H1 (cell line): ENCODE results near the gene APP. TPM values are rescaled to one million over a fixed set of nuclear protein-coding genes. Genes with fewer than 3 reads are reported as not detected.

ENCODE experiments used
- CTCF ChIA-PET: fragments of 300-600 bp; sonication (Branson Sonifier 250); formaldehyde crosslinking; loops from one replicate; lab custom pipeline; 2021; ENCODE audit not compliant: partially characterized antibody; lab: Charles Lee
- POLR2A ChIA-PET: fragments of 300-600 bp; sonication (Branson Sonifier 250); formaldehyde crosslinking; loops from one replicate; lab custom pipeline; 2021; ENCODE audit warnings: inconsistent platforms; ENCODE audit not compliant: partially characterized antibody; lab: Charles Lee
- DNase-seq, 2 experiments: peaks; one replicate each; pipeline versions ENCODE4 v3.0.0 to v3.0.0-alpha.2; 2010 to 2022; ENCODE audit warnings: low spot score in 2 of 2, low read depth in 1 of 2, mixed read lengths in 1 of 2
- FAIRE-seq: peaks from 2 replicates; lab custom pipeline; 2011; peaks lifted over from hg19 to GRCh38; lab: Jason Lieb, UNC
- H2AFZ ChIP-seq: 2 replicates; pipeline ENCODE4 v1.8.1; 2012; ENCODE audit warnings: low read length, inconsistent platforms
- H2AK5ac ChIP-seq: 2 replicates; pipeline ENCODE4 v1.6.1; 2013; ENCODE audit warnings: low read depth, low read length
- H2BK120ac ChIP-seq: replicated peaks from 2 replicates; pipeline ENCODE3; 2013; ENCODE audit warnings: low read depth, low read length, inconsistent platforms
- H2BK12ac ChIP-seq: 2 replicates; pipeline ENCODE4 v1.6.1; 2013; ENCODE audit warnings: low read depth, low read length
- H2BK15ac ChIP-seq: 2 replicates; pipeline ENCODE4 v1.6.1; 2013; ENCODE audit warnings: low read length
- H2BK20ac ChIP-seq: 2 replicates; pipeline ENCODE4 v1.6.1; 2013; ENCODE audit warnings: low read length
- H2BK5ac ChIP-seq: 2 replicates; pipeline ENCODE4 v1.6.1; 2013; ENCODE audit warnings: low read depth, low read length
- H3K14ac ChIP-seq: 2 replicates; pipeline ENCODE4 v1.6.1; 2013; ENCODE audit warnings: inconsistent platforms; ENCODE audit not compliant: insufficient read length
- H3K18ac ChIP-seq: 2 replicates; pipeline ENCODE4 v1.6.1; 2013; ENCODE audit warnings: low read length; ENCODE audit errors: extremely low read depth
- H3K23ac ChIP-seq: 2 replicates; pipeline ENCODE4 v1.6.1; 2013; ENCODE audit warnings: inconsistent platforms; ENCODE audit not compliant: insufficient read length
- H3K23me2 ChIP-seq: 2 replicates; pipeline ENCODE4 v1.6.1; 2013; ENCODE audit warnings: low read depth, low read length
- H3K27ac ChIP-seq: 2 replicates; pipeline ENCODE4 v1.6.1; 2011; ENCODE audit warnings: low read depth, low read length, inconsistent platforms
- H3K27me3 ChIP-seq, 4 experiments: replicated peaks in 1 of 4; 1 replicate in 1 of 4; 2 replicates in 3 of 4; pipeline versions ENCODE4 v1.6.1 to v1.8.1; 2011 to 2013; ENCODE audit warnings: low read length in 3 of 4, mild to moderate bottlenecking in 3 of 4, inconsistent platforms in 2 of 4, mixed read lengths in 2 of 4, moderate library complexity in 1 of 4; ENCODE audit not compliant: control insufficient read depth in 3 of 4, insufficient read depth in 3 of 4; ENCODE audit errors: extremely low read depth in 1 of 4
- H3K36me3 ChIP-seq, 4 experiments: 2 replicates each; pipeline versions ENCODE4 v1.6.1 to v1.8.1; 2011 to 2013; ENCODE audit warnings: mild to moderate bottlenecking in 4 of 4, low read length in 3 of 4, moderate library complexity in 2 of 4, control low read depth in 1 of 4, inconsistent platforms in 1 of 4; ENCODE audit not compliant: insufficient read depth in 4 of 4, control insufficient read depth in 2 of 4
- H3K4ac ChIP-seq: replicated peaks from 2 replicates; pipeline ENCODE3; 2013; ENCODE audit warnings: low read length, low read depth, mixed read lengths, inconsistent platforms; ENCODE audit not compliant: insufficient read length
- H3K4me1 ChIP-seq, 4 experiments: replicated peaks in 1 of 4; 1 replicate in 1 of 4; 2 replicates in 3 of 4; pipeline versions ENCODE4 v1.6.1 to v1.8.1; 2011 to 2013; ENCODE audit warnings: low read length in 3 of 4, inconsistent platforms in 2 of 4, mixed read lengths in 1 of 4; ENCODE audit not compliant: insufficient read depth in 4 of 4, control insufficient read depth in 3 of 4
- H3K4me2 ChIP-seq, 2 experiments: 2 replicates each; pipeline versions ENCODE4 v1.6.1 to v1.8.1; 2011 to 2013; ENCODE audit warnings: low read depth in 2 of 2, low read length in 2 of 2, control low read depth in 1 of 2, inconsistent platforms in 1 of 2, mild to moderate bottlenecking in 1 of 2; ENCODE audit not compliant: insufficient read depth in 1 of 2
- H3K4me3 ChIP-seq, 4 experiments: fragments of 200-600, 300-600 bp in 1 of 4; sonication (generic), shearing (Covaris generic), sonication (Bioruptor Twin) in 1 of 4; 2 replicates each; pipeline versions ENCODE4 v1.5.1 to v1.8.1; 2011 to 2016; ENCODE audit warnings: low read length in 4 of 4, low read depth in 3 of 4, control low read depth in 2 of 4, inconsistent platforms in 2 of 4, mild to moderate bottlenecking in 2 of 4, mixed read lengths in 1 of 4, moderate library complexity in 1 of 4; ENCODE audit not compliant: insufficient read depth in 2 of 4; ENCODE audit errors: extremely low read depth in 1 of 4
- H3K56ac ChIP-seq: replicated peaks from 2 replicates; pipeline ENCODE3; 2013; ENCODE audit warnings: low read depth, mild to moderate bottlenecking, mixed read lengths, low read length, inconsistent platforms; ENCODE audit not compliant: insufficient read length
- H3K79me1 ChIP-seq: 2 replicates; pipeline ENCODE4 v1.6.1; 2013; ENCODE audit warnings: low read depth, low read length, control low read depth
- H3K79me2 ChIP-seq, 2 experiments: 2 replicates each; pipeline versions ENCODE4 v1.6.1 to v1.8.1; 2012 to 2013; ENCODE audit warnings: low read length in 2 of 2, mild to moderate bottlenecking in 2 of 2, inconsistent platforms in 1 of 2; ENCODE audit not compliant: insufficient read depth in 2 of 2, control insufficient read depth in 1 of 2
- H3K9ac ChIP-seq, 4 experiments: replicated peaks in 1 of 4; 1 replicate in 1 of 4; 2 replicates in 3 of 4; pipeline versions ENCODE4 v1.6.1 to v1.8.1; 2011 to 2013; ENCODE audit warnings: low read depth in 3 of 4, low read length in 3 of 4, control low read depth in 2 of 4, mild to moderate bottlenecking in 2 of 4, moderate library complexity in 2 of 4, inconsistent platforms in 1 of 4; ENCODE audit errors: extremely low read depth in 1 of 4
- H3K9me3 ChIP-seq, 2 experiments: 2 replicates each; pipeline versions ENCODE4 v1.6.1 to v1.8.1; 2012 to 2013; ENCODE audit warnings: mild to moderate bottlenecking in 2 of 2, moderate library complexity in 2 of 2, control low read depth in 1 of 2, inconsistent platforms in 1 of 2, low read depth in 1 of 2, low read length in 1 of 2, mixed read lengths in 1 of 2; ENCODE audit not compliant: insufficient read depth in 2 of 2
- H4K20me1 ChIP-seq, 2 experiments: replicated peaks in 1 of 2; 2 replicates each; pipeline versions ENCODE3 to v1.8.1; 2011 to 2013; ENCODE audit warnings: inconsistent platforms in 2 of 2, low read length in 2 of 2, mild to moderate bottlenecking in 1 of 2; ENCODE audit not compliant: insufficient read depth in 2 of 2, control insufficient read depth in 1 of 2
- H4K5ac ChIP-seq: 2 replicates; pipeline ENCODE4 v1.6.1; 2013; ENCODE audit warnings: low read length, low read depth, mixed read lengths, inconsistent platforms; ENCODE audit not compliant: insufficient read length
- H4K8ac ChIP-seq: 2 replicates; pipeline ENCODE4 v1.8.0; 2013; ENCODE audit warnings: mild to moderate bottlenecking, moderate library complexity, low read length, inconsistent platforms; ENCODE audit not compliant: insufficient read depth; ENCODE audit errors: extremely low read depth
- H4K91ac ChIP-seq: replicated peaks from 2 replicates; pipeline ENCODE3; 2013; ENCODE audit warnings: low read length, mixed read lengths, inconsistent platforms; ENCODE audit not compliant: insufficient read length
- CHD1 ChIP-seq: IDR thresholded peaks from 2 replicates; pipeline ENCODE4 v1.6.1; 2012; ENCODE audit warnings: low read depth, low read length, improper control_type of control experiment
- RAD21 ChIP-seq, 2 experiments: IDR thresholded peaks in 1 of 2; conservative IDR thresholded peaks in 1 of 2; 2 replicates each; pipeline ENCODE4 v1.6.1; 2011; ENCODE audit warnings: low read depth in 2 of 2, low read length in 2 of 2, improper control_type of control experiment in 1 of 2, inconsistent platforms in 1 of 2, mild to moderate bottlenecking in 1 of 2, moderate library complexity in 1 of 2
- whole genome bisulfite sequencing, 2 experiments: shearing (Covaris generic) in 1 of 2; methylation state at CpG; one replicate each; pipeline versions ENCODE4 v1.1.6 to v1.1.7; 2013 to 2015; ENCODE audit warnings: low lambda C conversion rate in 2 of 2, mixed read lengths in 2 of 2, inconsistent platforms in 1 of 2, low coverage in 1 of 2, missing lambda C conversion rate in 1 of 2; ENCODE audit not compliant: insufficient replicate concordance in 2 of 2, insufficient coverage in 1 of 2, insufficient read length in 1 of 2; ENCODE audit errors: extremely low coverage in 1 of 2, missing lambda C conversion rate in 1 of 2; 5-methylcytosine and 5-hydroxymethylcytosine counted together
- polyA plus RNA-seq, 7 experiments: library from polyadenylated mRNA; depleted of rRNA in 3 of 7; stranded (reverse) in 5 of 7; unstranded in 2 of 7; fragments of >200 nt in 5 of 7; fragments of 200-250 nt in 2 of 7; gene quantifications; 1 replicate in 5 of 7; 2 replicates in 1 of 7; 4 replicates in 1 of 7; pipeline versions ENCODE4 v1.2.1 to v1.2.3, GENCODE V29; 2011 to 2013; ENCODE audit warnings: missing spikeins in 2 of 7, mixed read lengths in 2 of 7
- total RNA-seq: library from RNA; stranded (reverse); fragmentation: NEBNext Ultra II Directional; extraction: Animal tissue kit (Norgen Biotek cat#: 25700); gene quantifications from 2 replicates; pipeline ENCODE4 v1.2.1, GENCODE V29; 2021

The APP gene
- total and polyA plus RNA-seq, 2 of the 8 experiments (the other 6 are each of a cell fraction or from before 2014, with no cell fraction given): 375 to 551 TPM

- Histone ChIP-seq H4K5ac (no peak overlapping the region), H3K4me2 (no peak overlapping the region), H3K79me2 (peaks cover 0 to 55% of the 10 kb centered on the region in 2 experiments; a peak in 3 of 4 replicates), H3K4me3 (no peak overlapping the region), H3K56ac (no peak overlapping the region), H2BK5ac (no peak overlapping the region), H3K36me3 (peaks cover 0 to 4% (median 0%) of the 10 kb centered on the region in 4 experiments; a peak in 2 of 8 replicates), H4K20me1 (peaks cover 2 to 4% of the 10 kb centered on the region in 2 experiments)
- POLR2A ChIA-PET: interaction anchor here (0.6 to 0.9 kb wide), 2 partner anchors 8 to 179 kb away, joined by 4 to 5 read pairs; no protein-coding TSS in a partner anchor
- TF ChIP-seq CHD1: no peak
- TF ChIP-seq RAD21 (IDR thresholded peaks at IDR 0.05 in 1 of 2, conservative IDR thresholded peaks at IDR 0.05 in 1 of 2; ENCODE audit: low read depth in 2 of 2, low read length in 2 of 2): peak; percentile 18 to 40; a peak in 3 of 4 replicates
- TF ChIP-seq, all 59 proteins: peak for 1
- Histone ChIP-seq H2BK120ac (no peak overlapping the region), H4K8ac (no peak overlapping the region), H3K27me3 (no peaks in the 10 kb centered on the region), H4K91ac (no peak overlapping the region), H2BK20ac (no peak overlapping the region), H3K79me1 (no peaks in the 10 kb centered on the region; the same call in 1 of the 2 replicates), H2AK5ac (no peak overlapping the region), H2BK12ac (no peak overlapping the region), H3K23me2 (no peaks in the 10 kb centered on the region), H2AFZ (no peak overlapping the region), H3K9ac (no peak overlapping the region), H2BK15ac (no peak overlapping the region), H3K18ac (no peak overlapping the region), H3K9me3 (no peaks in the 10 kb centered on the region), H3K4me1 (peaks cover 0 to 5% (median 2%) of the 10 kb centered on the region in 4 experiments; a peak in 2 of 7 replicates), H3K23ac (no peak overlapping the region), H3K14ac (no peak overlapping the region), H3K27ac (no peak overlapping the region), H3K4ac (no peak overlapping the region)
- WGBS, 2 experiments: 92% methylated on average over 6 of the region's 6 CpGs; no CpG with 5 or more reads in 1 of the 2 experiments
- DNase-seq (no peak), FAIRE-seq (no peak)
- CTCF ChIA-PET: interaction anchor here (0.7 to 1.8 kb wide), 4 partner anchors 21 to 673 kb away, joined by 3 to 5 read pairs (median 4); partner anchors contain the start of gene APP
These were observed 159.2 kb downstream of the APP start for GRCh38 chr21:26011292-26011940.
